GM12878 (cell line): ENCODE measurements around the gene BBS9. TPM values are rescaled to one million over a fixed set of nuclear protein-coding genes. Genes with fewer than 3 reads are reported as not detected.

ENCODE experiments used
- ATAC-seq: fragments of 200-7000 bp; cut with Tn5 transposase; 3 replicates; pipeline ENCODE4 v1.9.1; 2020; ENCODE audit warnings: mild to moderate bottlenecking, moderate library complexity
- BruUV-seq: library from RNA; stranded (reverse); fragments of 400-500 nt; replicated peaks from 2 replicates; lab custom pipeline; 2021; lab: Mats Ljungman, UMichigan
- CTCF ChIA-PET: fragments of 300-600 bp; sonication (Branson Sonifier 250); formaldehyde crosslinking; extraction: SDS; loops from one replicate; lab custom pipeline; 2021; ENCODE audit warnings: inconsistent platforms; lab: Yijun Ruan, JAX
- POLR2A ChIA-PET: fragments of 350-600 bp; formaldehyde crosslinking; extraction: SDS; loops from one replicate; lab custom pipeline; 2021; ENCODE audit warnings: inconsistent platforms; lab: Charles Lee
- RAD21 ChIA-PET: fragments of 300-600 bp; sonication (Branson Sonifier 250); formaldehyde crosslinking; loops from one replicate; lab custom pipeline; 2023; ENCODE audit warnings: antibody characterized with exemption; ENCODE audit not compliant: unreplicated experiment; lab: Charles Lee
- SMC1A ChIA-PET: fragments of 300-600 bp; sonication (Branson Sonifier 250); formaldehyde crosslinking; loops from one replicate; lab custom pipeline; 2023; ENCODE audit not compliant: unreplicated experiment, uncharacterized antibody; lab: Charles Lee
- DNase-seq: peaks from one replicate; pipeline ENCODE4 v3.0.0-alpha.2; 2011; ENCODE audit warnings: low read depth, low spot score
- FAIRE-seq: peaks from 3 replicates; lab custom pipeline; 2011; peaks lifted over from hg19 to GRCh38; lab: Jason Lieb, UNC
- H2AFZ ChIP-seq: 2 replicates; pipeline ENCODE4 v1.6.0; 2011; ENCODE audit warnings: low read depth, low read length, control low read depth; ENCODE audit not compliant: control insufficient read depth
- H3K27ac ChIP-seq: 2 replicates; pipeline ENCODE4 v1.5.1; 2011; ENCODE audit warnings: control low read depth; ENCODE audit not compliant: control insufficient read depth, insufficient read depth
- H3K27me3 ChIP-seq, 2 experiments: replicated peaks in 1 of 2; 2 replicates each; pipeline versions ENCODE4 v1.6.0 to v1.6.1; 2011; ENCODE audit warnings: low read length in 1 of 2; ENCODE audit not compliant: control insufficient read depth in 2 of 2, insufficient read depth in 2 of 2
- H3K36me3 ChIP-seq, 2 experiments: 2 replicates each; pipeline ENCODE4 v1.5.1; 2011; ENCODE audit warnings: low read length in 1 of 2; ENCODE audit not compliant: control insufficient read depth in 2 of 2, insufficient read depth in 2 of 2
- H3K4me1 ChIP-seq: 2 replicates; pipeline ENCODE4 v1.6.1; 2011; ENCODE audit warnings: mild to moderate bottlenecking, low read length, moderate library complexity, mixed read lengths; ENCODE audit not compliant: control insufficient read depth, insufficient read depth
- H3K4me2 ChIP-seq: 2 replicates; pipeline ENCODE4 v1.6.0; 2011; ENCODE audit warnings: control low read depth; ENCODE audit not compliant: control insufficient read depth, insufficient read depth
- H3K4me3 ChIP-seq: fragments of 200-600 bp; sonication (generic); 2 replicates; pipeline ENCODE4 v1.5.1; 2016
- H3K79me2 ChIP-seq: 2 replicates; pipeline ENCODE4 v1.6.0; 2011; ENCODE audit warnings: low read length; ENCODE audit not compliant: control insufficient read depth, insufficient read depth
- H3K9ac ChIP-seq: 2 replicates; pipeline ENCODE4 v1.8.0; 2011; ENCODE audit warnings: low read length, control low read depth, mixed read lengths; ENCODE audit not compliant: control insufficient read depth, insufficient read depth
- H3K9me3 ChIP-seq: replicated peaks from 3 replicates; pipeline ENCODE4 v1.5.1; 2011; ENCODE audit warnings: mild to moderate bottlenecking, low read length; ENCODE audit not compliant: control insufficient read depth, insufficient read depth
- H4K20me1 ChIP-seq: 2 replicates; pipeline ENCODE4 v1.6.0; 2011; ENCODE audit not compliant: control insufficient read depth, insufficient read depth
- BACH1 ChIP-seq: fragments of 450-650 bp; IDR thresholded peaks from 2 replicates; pipeline ENCODE4 v1.6.1; 2017; ENCODE audit warnings: mild to moderate bottlenecking, borderline replicate concordance
- CREM ChIP-seq: IDR thresholded peaks from 2 replicates; pipeline ENCODE4 v1.6.1; 2014; ENCODE audit warnings: antibody characterized with exemption, low read depth
- ETV6 ChIP-seq, 2 experiments: fragments of 450-650 bp in 1 of 2; IDR thresholded peaks in 1 of 2; conservative IDR thresholded peaks in 1 of 2; 2 replicates each; pipeline ENCODE4 v1.6.1; 2014; ENCODE audit warnings: antibody characterized with exemption in 1 of 2, borderline replicate concordance in 1 of 2, low read depth in 1 of 2, mild to moderate bottlenecking in 1 of 2, moderate library complexity in 1 of 2
- NFXL1 ChIP-seq: fragments of 450-650 bp; IDR thresholded peaks from 2 replicates; pipeline ENCODE4 v1.6.1; 2017; ENCODE audit warnings: antibody characterized with exemption, mild to moderate bottlenecking, borderline replicate concordance
- PAX8 ChIP-seq: fragments of 450-650 bp; IDR thresholded peaks from 2 replicates; pipeline ENCODE4 v1.6.1; 2017; ENCODE audit warnings: mild to moderate bottlenecking, moderate library complexity
- POLR2AphosphoS2 ChIP-seq: IDR thresholded peaks from 2 replicates; pipeline ENCODE4 v1.6.1; 2011; ENCODE audit warnings: low read depth, mild to moderate bottlenecking, low read length, improper control_type of control experiment, moderate library complexity
- SMAD1 ChIP-seq: fragments of 450-650 bp; IDR thresholded peaks from 2 replicates; pipeline ENCODE4 v1.6.1; 2018; ENCODE audit warnings: mild to moderate bottlenecking, low read depth; ENCODE audit not compliant: partially characterized antibody
- TAF1 ChIP-seq: IDR thresholded peaks from 2 replicates; pipeline ENCODE4 v1.6.1; 2011; ENCODE audit warnings: mild to moderate bottlenecking, low read depth, low read length, borderline replicate concordance
- TARDBP ChIP-seq: IDR thresholded peaks from 2 replicates; pipeline ENCODE4 v1.6.1; 2016; ENCODE audit warnings: borderline replicate concordance
- ZSCAN29 ChIP-seq: fragments of 450-650 bp; IDR thresholded peaks from 2 replicates; pipeline ENCODE4 v1.6.1; 2017; ENCODE audit warnings: mild to moderate bottlenecking, moderate library complexity
- WGBS: methylation state at CpG from one replicate; pipeline ENCODE4 v1.1.6; 2016; ENCODE audit warnings: low lambda C conversion rate; ENCODE audit not compliant: insufficient replicate concordance, insufficient coverage; ENCODE audit errors: missing lambda C conversion rate; 5-methylcytosine and 5-hydroxymethylcytosine counted together
- in situ Hi-C: fragments of 300-500 bp; cut with MboI; formaldehyde crosslinking; loops from 9 replicates; pipeline ENCODE4 v1.14.3; 2018; ENCODE audit warnings: mixed read lengths
- intact Hi-C: fragments of 100-400 bp; cut with micrococcal nuclease; formaldehyde crosslinking; loops from one replicate; pipeline ENCODE4 v1.14.2; 2022; ENCODE audit not compliant: unreplicated experiment
- polyA plus RNA-seq, 11 experiments: library from polyadenylated mRNA; depleted of rRNA in 4 of 11; unstranded in 6 of 11; stranded (reverse) in 5 of 11; fragments of >200 nt; fragmentation: Nextera tagmentation in 4 of 11; fragmentation: Illumina TruSeq in 1 of 11; extraction: Ambion mirVana in 4 of 11; extraction: Trizol in 1 of 11; gene quantifications; 1 replicate in 1 of 11; 2 replicates in 10 of 11; pipeline versions ENCODE4 v1.2.1 to v1.2.3, GENCODE V29; 2011 to 2016; ENCODE audit warnings: inconsistent platforms in 2 of 11, missing spikeins in 2 of 11, low read depth in 1 of 11
- total RNA-seq, 4 experiments: library from RNA; depleted of rRNA in 3 of 4; stranded (reverse); fragments of >200 nt in 3 of 4; fragmentation: Illumina TruSeq in 1 of 4; extraction: Trizol in 1 of 4; gene quantifications; 2 replicates each; pipeline versions ENCODE4 v1.2.1 to v1.2.3, GENCODE V29; 2013 to 2021
- TF ChIP-seq, protein P1 (sequence below): IDR thresholded peaks from 2 replicates; pipeline ENCODE4 v1.6.1; 2011; ENCODE audit warnings: mild to moderate bottlenecking, low read depth, low read length, moderate library complexity; ENCODE audit not compliant: insufficient replicate concordance
- TF ChIP-seq, protein P2 (sequence below): fragments of 450-650 bp; formaldehyde crosslinking; IDR thresholded peaks from 2 replicates; pipeline ENCODE4 v1.4.0; 2022; ENCODE audit warnings: mild to moderate bottlenecking, moderate library complexity

Gene BBS9
- total and polyA plus RNA-seq, 10 of the 15 experiments (the other 5 are each of a cell fraction or from before 2014, with no cell fraction given) = 1.2 to 5.6 (median 2.3) TPM

DNA sequence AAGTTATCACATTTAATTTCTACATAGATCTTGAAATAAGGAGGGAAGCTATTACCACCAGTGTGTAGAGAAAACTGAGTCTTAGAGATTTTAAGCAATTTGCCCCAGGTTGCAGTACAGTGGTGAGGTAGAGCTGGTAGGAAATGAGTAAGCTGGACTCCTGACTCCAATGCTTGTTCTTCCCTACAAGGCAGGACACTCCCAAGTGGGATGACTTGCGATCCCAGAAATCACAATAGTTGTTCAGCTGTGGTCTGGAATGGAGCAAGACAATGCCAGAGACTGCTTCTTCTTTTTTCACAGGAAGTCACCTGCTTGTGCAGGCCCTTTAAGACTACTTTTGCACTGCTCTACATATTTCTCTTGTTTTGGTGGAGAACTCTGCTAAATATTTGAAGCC is 448.8 kb downstream of the BBS9 start:
- no TSS peak for BruUV-seq
- Histone ChIP-seq H3K9ac (no peak overlapping the region), H2AFZ (no peak overlapping the region), H3K27me3 (no peaks in the 10 kb centered on the region), H3K4me3 (no peak overlapping the region), H3K9me3 (no peaks in the 10 kb centered on the region), H4K20me1 (no peaks in the 10 kb centered on the region), H3K79me2 (no peaks in the 10 kb centered on the region), H3K4me1 (no peaks in the 10 kb centered on the region), H3K36me3 (no peaks in the 10 kb centered on the region), H3K27ac (no peak overlapping the region), H3K4me2 (no peak overlapping the region)
- no peak for ATAC-seq
- ChIA-PET RAD21 (no interaction called here), CTCF (no interaction called here), SMC1A (no interaction called here), POLR2A (no interaction called here)
- WGBS = 87% methylated on average over 1 of the region's 1 CpG
- TF ChIP-seq, protein P1, sequence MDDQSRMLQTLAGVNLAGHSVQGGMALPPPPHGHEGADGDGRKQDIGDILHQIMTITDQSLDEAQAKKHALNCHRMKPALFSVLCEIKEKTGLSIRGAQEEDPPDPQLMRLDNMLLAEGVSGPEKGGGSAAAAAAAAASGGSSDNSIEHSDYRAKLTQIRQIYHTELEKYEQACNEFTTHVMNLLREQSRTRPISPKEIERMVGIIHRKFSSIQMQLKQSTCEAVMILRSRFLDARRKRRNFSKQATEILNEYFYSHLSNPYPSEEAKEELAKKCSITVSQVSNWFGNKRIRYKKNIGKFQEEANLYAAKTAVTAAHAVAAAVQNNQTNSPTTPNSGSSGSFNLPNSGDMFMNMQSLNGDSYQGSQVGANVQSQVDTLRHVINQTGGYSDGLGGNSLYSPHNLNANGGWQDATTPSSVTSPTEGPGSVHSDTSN = no peak
- in situ Hi-C loops (no loop called here), intact Hi-C loops (no loop called here)
- DNase-seq = no peak
- FAIRE-seq = no peak

DNA sequence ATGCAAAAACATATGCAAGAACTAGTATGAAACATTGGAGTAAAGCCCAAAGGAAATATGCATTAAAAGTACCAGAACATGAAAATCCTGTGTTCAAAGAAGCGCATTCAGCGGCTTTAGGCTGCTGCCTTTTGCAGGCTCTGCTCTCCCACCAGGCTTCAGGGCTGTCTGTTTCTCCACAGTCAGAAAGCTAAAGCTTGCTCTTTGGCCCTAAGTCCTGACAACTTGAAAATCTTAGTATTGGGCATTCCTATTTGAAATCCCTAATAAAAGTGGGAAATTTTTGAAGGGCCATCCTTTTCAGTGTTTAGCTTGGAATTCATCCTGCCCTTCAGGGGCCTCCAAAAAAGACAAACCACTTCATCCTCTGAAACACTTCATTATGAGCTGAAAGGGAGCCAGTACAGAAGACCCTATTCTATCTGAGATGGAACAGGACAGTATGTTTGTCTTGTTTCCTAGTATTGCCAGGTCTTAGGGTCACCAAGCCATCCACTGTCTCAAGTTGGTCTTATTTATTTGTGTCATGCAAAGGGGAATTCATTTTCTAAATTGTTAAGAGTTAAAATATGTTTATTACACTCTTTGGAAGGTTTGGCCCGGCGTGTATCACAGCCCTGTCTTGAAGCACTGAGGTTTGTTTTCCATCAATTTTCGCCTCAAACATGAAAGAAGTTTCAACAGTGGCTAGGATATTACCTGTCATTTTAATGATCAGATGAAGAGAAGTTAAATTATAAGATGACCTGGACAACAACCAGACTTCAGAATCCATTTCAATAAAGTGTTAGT is 449.7 kb downstream of the BBS9 start:
- ChIA-PET SMC1A (interaction anchor here (0.7 kb wide), 1 partner anchor 161 kb away, joined by 3 read pairs; no protein-coding TSS in a partner anchor), CTCF (interaction anchor here (1.1 kb wide), 1 partner anchor 96 kb away, joined by 3 read pairs; no protein-coding TSS in a partner anchor), POLR2A (no interaction called here), RAD21 (no interaction called here)
- Histone ChIP-seq H4K20me1 (no peaks in the 10 kb centered on the region), H3K27ac (no peak overlapping the region), H2AFZ (no peak overlapping the region), H3K4me2 (no peak overlapping the region), H3K9ac (no peak overlapping the region), H3K9me3 (no peaks in the 10 kb centered on the region), H3K36me3 (no peaks in the 10 kb centered on the region), H3K27me3 (no peaks in the 10 kb centered on the region), H3K79me2 (no peaks in the 10 kb centered on the region), H3K4me1 (no peaks in the 10 kb centered on the region), H3K4me3 (no peak overlapping the region)
- BruUV-seq = no TSS peak
- no peak for DNase-seq
- WGBS = 46% methylated on average over 5 of the region's 5 CpGs
- in situ Hi-C loops = no loop called here
- no peak for FAIRE-seq
- ATAC-seq = no peak
- intact Hi-C loops = no loop called here
- TF ChIP-seq CREM (no peak), POLR2AphosphoS2 (no peak), NFXL1 (no peak), ZSCAN29 (no peak), TAF1 (no peak), PAX8 (no peak), ETV6 (conservative IDR thresholded peaks at IDR 0.05 in 1 of 2, IDR thresholded peaks at IDR 0.05 in 1 of 2; ENCODE audit: borderline replicate concordance in 1 of 2, low read depth in 1 of 2) (no peak), TARDBP (no peak), BACH1 (no peak), SMAD1 (no peak)
- TF ChIP-seq, protein P2, sequence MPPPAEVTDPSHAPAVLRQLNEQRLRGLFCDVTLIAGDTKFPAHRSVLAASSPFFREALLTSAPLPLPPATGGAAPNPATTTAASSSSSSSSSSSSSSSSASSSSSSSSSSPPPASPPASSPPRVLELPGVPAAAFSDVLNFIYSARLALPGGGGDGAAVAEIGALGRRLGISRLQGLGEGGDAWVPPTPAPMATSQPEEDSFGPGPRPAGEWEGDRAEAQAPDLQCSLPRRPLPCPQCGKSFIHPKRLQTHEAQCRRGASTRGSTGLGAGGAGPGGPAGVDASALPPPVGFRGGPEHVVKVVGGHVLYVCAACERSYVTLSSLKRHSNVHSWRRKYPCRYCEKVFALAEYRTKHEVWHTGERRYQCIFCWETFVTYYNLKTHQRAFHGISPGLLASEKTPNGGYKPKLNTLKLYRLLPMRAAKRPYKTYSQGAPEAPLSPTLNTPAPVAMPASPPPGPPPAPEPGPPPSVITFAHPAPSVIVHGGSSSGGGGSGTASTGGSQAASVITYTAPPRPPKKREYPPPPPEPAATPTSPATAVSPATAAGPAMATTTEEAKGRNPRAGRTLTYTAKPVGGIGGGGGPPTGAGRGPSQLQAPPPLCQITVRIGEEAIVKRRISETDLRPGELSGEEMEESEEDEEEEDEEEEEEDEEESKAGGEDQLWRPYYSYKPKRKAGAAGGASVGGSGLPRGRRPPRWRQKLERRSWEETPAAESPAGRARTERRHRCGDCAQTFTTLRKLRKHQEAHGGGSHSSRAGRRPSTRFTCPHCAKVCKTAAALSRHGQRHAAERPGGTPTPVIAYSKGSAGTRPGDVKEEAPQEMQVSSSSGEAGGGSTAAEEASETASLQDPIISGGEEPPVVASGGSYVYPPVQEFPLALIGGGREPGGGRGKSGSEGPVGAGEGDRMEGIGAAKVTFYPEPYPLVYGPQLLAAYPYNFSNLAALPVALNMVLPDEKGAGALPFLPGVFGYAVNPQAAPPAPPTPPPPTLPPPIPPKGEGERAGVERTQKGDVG (CRISPR knock-in tag) = no peak
